Activated CD4-positive, alpha-beta T cell treated with anti-CD3 and anti-CD28 coated beads for 36 hours (primary cell): Measurements from ENCODE around the gene SLITRK5. TPM values are rescaled to one million over a fixed set of nuclear protein-coding genes. Genes with fewer than 3 reads are reported as not detected.
A peak's percentile ranks its signal among the peaks of the same experiment; 100 is the strongest.

Source experiments
- ATAC-seq: fragments of 200-7000 bp; cut with Tn5 transposase; one replicate; pipeline ENCODE4 v1.10.0; 2021; ENCODE audit warnings: mild to moderate bottlenecking, moderate library complexity
- CTCF ChIA-PET: fragments of 350-600 bp; sonication (Branson Sonifier 250); formaldehyde crosslinking; loops from one replicate; lab custom pipeline; 2021; ENCODE audit warnings: antibody characterized with exemption; lab: Charles Lee
- POLR2A ChIA-PET: fragments of 350-600 bp; sonication (Branson Sonifier 250); formaldehyde crosslinking; loops from one replicate; lab custom pipeline; 2021; ENCODE audit warnings: antibody characterized with exemption, inconsistent platforms; lab: Charles Lee
- DNase-seq: peaks from one replicate; pipeline ENCODE4 v3.0.0-alpha.2; 2020
- H3K27ac Mint-ChIP-seq: one replicate; pipeline ENCODE4 v1.8.0; 2021; ENCODE audit warnings: mixed read lengths
- H3K27me3 Mint-ChIP-seq: one replicate; pipeline ENCODE4 v1.8.0; 2021; ENCODE audit warnings: mixed read lengths
- H3K36me3 Mint-ChIP-seq: one replicate; pipeline ENCODE4 v1.8.0; 2021; ENCODE audit warnings: low read depth, mixed read lengths
- H3K4me1 Mint-ChIP-seq: one replicate; pipeline ENCODE4 v1.8.0; 2021; ENCODE audit warnings: mixed read lengths
- H3K4me3 Mint-ChIP-seq: one replicate; pipeline ENCODE4 v1.8.0; 2021; ENCODE audit warnings: mild to moderate bottlenecking, moderate library complexity, mixed read lengths
- H3K9me3 Mint-ChIP-seq: one replicate; pipeline ENCODE4 v1.8.0; 2021; ENCODE audit warnings: low read depth, mixed read lengths
- intact Hi-C, 2 experiments: fragments of 100-400 bp; cut with DNase I in 1 of 2; cut with micrococcal nuclease in 1 of 2; formaldehyde crosslinking; loops; one replicate each; pipeline versions ENCODE4 v1.14.2 to v1.15.1; 2022 to 2024; cut with DNase I, micrococcal nuclease
- total RNA-seq, 2 experiments: library from RNA; stranded (reverse); gene quantifications; one replicate each; pipeline ENCODE4 v1.2.3, GENCODE V29; 2021

Gene SLITRK5
- total RNA-seq, 2 experiments from 2014 or later, result not detected

- ChIA-PET CTCF (no interaction called here), POLR2A (no interaction called here)
- peaks cover 62% of the 10 kb centered on the region for H3K27me3 Mint-ChIP-seq
- no peak for ATAC-seq
- peaks cover 3% of the 10 kb centered on the region for H3K36me3 Mint-ChIP-seq
- peaks cover 3% of the 10 kb centered on the region for H3K9me3 Mint-ChIP-seq
- peaks cover 27% of the 10 kb centered on the region for H3K4me1 Mint-ChIP-seq
- intact Hi-C loops, result no loop called here
- no peak for DNase-seq
- no peak overlapping the region for H3K4me3 Mint-ChIP-seq
- H3K27ac Mint-ChIP-seq, result no peak overlapping the region
Observed at GRCh38 chr13:87676254-87677042, 5.3 kb downstream of the SLITRK5 start.

GRCh38 chr13:87677043-87677495, 5.9 kb downstream of the SLITRK5 start:
- Mint-ChIP-seq H3K27me3 (peaks cover 62% of the 10 kb centered on the region), H3K4me1 (peaks cover 27% of the 10 kb centered on the region), H3K27ac (no peak overlapping the region), H3K4me3 (peak overlapping the region; percentile 47), H3K36me3 (peaks cover 3% of the 10 kb centered on the region), H3K9me3 (peaks cover 3% of the 10 kb centered on the region)
- POLR2A ChIA-PET, result no interaction called here
- intact Hi-C loops, result no loop called here
- CTCF ChIA-PET, result no interaction called here
- no peak for ATAC-seq
- DNase-seq, result no peak

- ATAC-seq (peak; percentile 33), DNase-seq (peak; percentile 40)
- H3K27me3 Mint-ChIP-seq, result peaks cover 59% of the 10 kb centered on the region
- POLR2A ChIA-PET, result no interaction called here
- H3K4me3 Mint-ChIP-seq, result peak overlapping the region; percentile 47
- peaks cover 3% of the 10 kb centered on the region for H3K36me3 Mint-ChIP-seq
- peaks cover 3% of the 10 kb centered on the region for H3K9me3 Mint-ChIP-seq
- H3K27ac Mint-ChIP-seq, result no peak overlapping the region
- H3K4me1 Mint-ChIP-seq, result peaks cover 25% of the 10 kb centered on the region
- CTCF ChIA-PET, result interaction anchor here (0.9 kb wide), 1 partner anchor 9 kb away, joined by 4 read pairs; no protein-coding TSS in a partner anchor
- intact Hi-C loops, result no loop called here
Observed at GRCh38 chr13:87677496-87678371, 6.6 kb downstream of the SLITRK5 start.

GRCh38 chr13:87678372-87678752, 7.2 kb downstream of the SLITRK5 start:
- POLR2A ChIA-PET, result no interaction called here
- DNase-seq, result peak; percentile 6
- Mint-ChIP-seq H3K9me3 (peaks cover 3% of the 10 kb centered on the region), H3K4me3 (peak overlapping the region; percentile 47), H3K27ac (no peak overlapping the region), H3K27me3 (peaks cover 53% of the 10 kb centered on the region), H3K4me1 (peaks cover 21% of the 10 kb centered on the region), H3K36me3 (peaks cover 3% of the 10 kb centered on the region)
- ATAC-seq, result no peak
- CTCF ChIA-PET, result interaction anchor here (0.9 kb wide), 1 partner anchor 8 kb away, joined by 4 read pairs; no protein-coding TSS in a partner anchor
- intact Hi-C loops, result no loop called here

GRCh38 chr13:87680298-87680697, 9.1 kb downstream of the SLITRK5 start:
- ChIA-PET POLR2A (no interaction called here), CTCF (no interaction called here)
- peaks cover 3% of the 10 kb centered on the region for H3K36me3 Mint-ChIP-seq
- H3K27ac Mint-ChIP-seq, result no peak overlapping the region
- peaks cover 3% of the 10 kb centered on the region for H3K9me3 Mint-ChIP-seq
- peaks cover 10% of the 10 kb centered on the region for H3K4me1 Mint-ChIP-seq
- ATAC-seq (no peak), DNase-seq (no peak)
- no peak overlapping the region for H3K4me3 Mint-ChIP-seq
- peaks cover 38% of the 10 kb centered on the region for H3K27me3 Mint-ChIP-seq
- intact Hi-C loops, result no loop called here

- Mint-ChIP-seq H3K36me3 (no peaks in the 10 kb centered on the region), H3K9me3 (no peaks in the 10 kb centered on the region), H3K27me3 (peaks cover 3% of the 10 kb centered on the region), H3K4me1 (no peaks in the 10 kb centered on the region), H3K4me3 (no peak overlapping the region), H3K27ac (no peak overlapping the region)
- ChIA-PET POLR2A (no interaction called here), CTCF (interaction anchor here (1.5 kb wide), 1 partner anchor 12 kb away, joined by 3 read pairs; no protein-coding TSS in a partner anchor)
- intact Hi-C loops, result no loop called here
- ATAC-seq (no peak), DNase-seq (no peak)
Observed at GRCh38 chr13:87684850-87685742, 13.9 kb downstream of the SLITRK5 start.

GRCh38 chr13:87696458-87696857, 25.3 kb downstream of the SLITRK5 start:
- Mint-ChIP-seq H3K36me3 (no peaks in the 10 kb centered on the region), H3K4me3 (no peak overlapping the region), H3K27ac (no peak overlapping the region), H3K9me3 (no peaks in the 10 kb centered on the region), H3K27me3 (no peaks in the 10 kb centered on the region), H3K4me1 (no peaks in the 10 kb centered on the region)
- ChIA-PET POLR2A (no interaction called here), CTCF (no interaction called here)
- ATAC-seq, result no peak
- DNase-seq, result no peak
- intact Hi-C loops, result no loop called here

GRCh38 chr13:87698268-87698667, 27.1 kb downstream of the SLITRK5 start:
- ChIA-PET POLR2A (no interaction called here), CTCF (no interaction called here)
- Mint-ChIP-seq H3K9me3 (no peaks in the 10 kb centered on the region), H3K27ac (no peak overlapping the region), H3K36me3 (no peaks in the 10 kb centered on the region), H3K4me1 (no peaks in the 10 kb centered on the region), H3K27me3 (peaks cover 2% of the 10 kb centered on the region), H3K4me3 (no peak overlapping the region)
- DNase-seq (no peak), ATAC-seq (no peak)
- intact Hi-C loops, result no loop called here

- H3K36me3 Mint-ChIP-seq, result no peaks in the 10 kb centered on the region
- ATAC-seq (no peak), DNase-seq (no peak)
- H3K4me3 Mint-ChIP-seq, result no peak overlapping the region
- no peaks in the 10 kb centered on the region for H3K9me3 Mint-ChIP-seq
- intact Hi-C loops, result no loop called here
- H3K4me1 Mint-ChIP-seq, result no peaks in the 10 kb centered on the region
- no peak overlapping the region for H3K27ac Mint-ChIP-seq
- POLR2A ChIA-PET, result no interaction called here
- no peaks in the 10 kb centered on the region for H3K27me3 Mint-ChIP-seq
- CTCF ChIA-PET, result interaction anchor here (1.1 kb wide), 1 partner anchor 436 kb away, joined by 3 read pairs; no protein-coding TSS in a partner anchor
Observed at GRCh38 chr13:87709947-87710346, 38.8 kb downstream of the SLITRK5 start.

GRCh38 chr13:87712012-87712411, 40.8 kb downstream of the SLITRK5 start:
- Mint-ChIP-seq H3K36me3 (no peaks in the 10 kb centered on the region), H3K4me3 (no peak overlapping the region), H3K27me3 (no peaks in the 10 kb centered on the region), H3K9me3 (no peaks in the 10 kb centered on the region), H3K27ac (no peak overlapping the region), H3K4me1 (no peaks in the 10 kb centered on the region)
- DNase-seq (no peak), ATAC-seq (no peak)
- intact Hi-C loops, result no loop called here
- POLR2A ChIA-PET, result no interaction called here
- CTCF ChIA-PET, result interaction anchor here (0.8 kb wide), 1 partner anchor 64 kb away, joined by 3 read pairs; no protein-coding TSS in a partner anchor
